ENCODE results near the gene WWP2. TPM values are rescaled to one million over a fixed set of nuclear protein-coding genes. Genes with fewer than 3 reads are reported as not detected.

Gene WWP2
- total and polyA plus RNA-seq, 4 donors = 26.1 to 86.6 (median 43.4) TPM

GRCh38 chr16:69928856-69929400 is 166.8 kb downstream of the WWP2 start:
- Histone ChIP-seq H3K36me3 (ENCODE audit: control insufficient read depth in 4 of 4, insufficient read depth in 4 of 4, low read length in 4 of 4) (peaks cover 0 to 38% (median 5%) of the 10 kb centered on the region in 4 donors), H3K4me3 (no peak overlapping the region), H3K27ac (ENCODE audit: low read depth in 1 of 2, low read length in 1 of 2) (no peak overlapping the region), H3K9ac (ENCODE audit: insufficient read depth in 1 of 2, low read length in 2 of 2) (no peak overlapping the region), H3K27me3 (ENCODE audit: control insufficient read depth in 3 of 3, insufficient read depth in 3 of 3, low read length in 2 of 3) (no peaks in the 10 kb centered on the region), H3K9me3 (ENCODE audit: control insufficient read depth in 4 of 4, insufficient read depth in 3 of 4, low read length in 3 of 4) (no peaks in the 10 kb centered on the region), H3K4me1 (ENCODE audit: control insufficient read depth in 5 of 5, insufficient read depth in 5 of 5, low read length in 5 of 5) (peaks cover 0 to 21% (median 5%) of the 10 kb centered on the region in 5 donors)
- no peak for DNase-seq
- ATAC-seq (ENCODE audit: insufficient read depth, low FRiP score) = no peak
- WGBS, 2 donors = 88% methylated on average over 10 of the region's 10 CpGs
- no peak for TF ChIP-seq CTCF (IDR thresholded peaks at IDR 0.05; ENCODE audit: control extremely low read depth, extremely low read depth)

- no peaks in the 10 kb centered on the region for H3K9me3 ChIP-seq (ENCODE audit: control insufficient read depth in 4 of 4, insufficient read depth in 3 of 4, low read length in 3 of 4)
- DNase-seq (peak in 1 of 3 donors; percentile 10), ATAC-seq (ENCODE audit: insufficient read depth, low FRiP score) (no peak)
- H3K27ac ChIP-seq (ENCODE audit: low read depth in 1 of 2, low read length in 1 of 2) = no peak overlapping the region
- H3K4me1 ChIP-seq (ENCODE audit: control insufficient read depth in 5 of 5, insufficient read depth in 5 of 5, low read length in 5 of 5) = peaks cover 0 to 21% (median 5%) of the 10 kb centered on the region in 5 donors
- WGBS, 2 donors = 89 to 91% methylated on average over 9 of the region's 9 CpGs
- no peak overlapping the region for H3K4me3 ChIP-seq
- no peak for TF ChIP-seq CTCF (IDR thresholded peaks at IDR 0.05; ENCODE audit: control extremely low read depth, extremely low read depth)
- H3K36me3 ChIP-seq (ENCODE audit: control insufficient read depth in 4 of 4, insufficient read depth in 4 of 4, low read length in 4 of 4) = peaks cover 0 to 42% (median 8%) of the 10 kb centered on the region in 4 donors
- no peak overlapping the region for H3K9ac ChIP-seq (ENCODE audit: insufficient read depth in 1 of 2, low read length in 2 of 2)
- no peaks in the 10 kb centered on the region for H3K27me3 ChIP-seq (ENCODE audit: control insufficient read depth in 3 of 3, insufficient read depth in 3 of 3, low read length in 2 of 3)
Observed at GRCh38 chr16:69929480-69929879, 167.3 kb downstream of the WWP2 start.

GRCh38 chr16:69930117-69930776 is 168.1 kb downstream of the WWP2 start:
- peaks cover 0 to 14% (median 2%) of the 10 kb centered on the region in 5 donors for H3K4me1 ChIP-seq (ENCODE audit: control insufficient read depth in 5 of 5, insufficient read depth in 5 of 5, low read length in 5 of 5)
- no peaks in the 10 kb centered on the region for H3K9me3 ChIP-seq (ENCODE audit: control insufficient read depth in 4 of 4, insufficient read depth in 3 of 4, low read length in 3 of 4)
- H3K27ac ChIP-seq (ENCODE audit: low read depth in 1 of 2, low read length in 1 of 2) = peak overlapping the region in 1 of 2 donors; percentile 28
- 69 to 79% methylated on average over 12 of the region's 12 CpGs for WGBS, 2 donors
- H3K9ac ChIP-seq (ENCODE audit: insufficient read depth in 1 of 2, low read length in 2 of 2) = no peak overlapping the region
- ATAC-seq (ENCODE audit: insufficient read depth, low FRiP score) = peak; percentile 75
- DNase-seq = peak; percentile 61 to 68 (median 68)
- TF ChIP-seq CTCF (IDR thresholded peaks at IDR 0.05; ENCODE audit: control extremely low read depth, extremely low read depth) = peak; percentile 52
- H3K36me3 ChIP-seq (ENCODE audit: control insufficient read depth in 4 of 4, insufficient read depth in 4 of 4, low read length in 4 of 4) = peaks cover 3 to 49% (median 10%) of the 10 kb centered on the region in 4 donors
- H3K27me3 ChIP-seq (ENCODE audit: control insufficient read depth in 3 of 3, insufficient read depth in 3 of 3, low read length in 2 of 3) = no peaks in the 10 kb centered on the region
- no peak overlapping the region for H3K4me3 ChIP-seq
